Astrocyte (in vitro differentiated cells and primary cell): ENCODE data around the gene RSKR.

Experiments used
- CTCF ChIP-seq: IDR thresholded peaks from 2 replicates; pipeline ENCODE4 v1.5.1; 2011; ENCODE audit warnings: low read depth, mild to moderate bottlenecking, inconsistent platforms, low read length, moderate library complexity; ENCODE audit not compliant: insufficient read depth
- EZH2 ChIP-seq: IDR thresholded peaks from 2 replicates; pipeline ENCODE4 v1.6.1; 2012; ENCODE audit warnings: mild to moderate bottlenecking, low read length, inconsistent platforms; ENCODE audit not compliant: insufficient read depth

GRCh38 chr17:28618464-28618863 lies 4.5 kb upstream of the RSKR start:
- TF ChIP-seq CTCF (no peak), EZH2 (no peak)
